Kidney (tissue), 14 donors: ENCODE data around the gene ZC3H7A. TPM values are rescaled to one million over a fixed set of nuclear protein-coding genes. Genes with fewer than 3 reads are reported as not detected.

Experiments
- DNase-seq, 5 donors: peaks; one replicate each; pipeline ENCODE4 v3.0.0-alpha.2; 2013 to 2020
- FAIRE-seq: peaks from 2 replicates; lab custom pipeline; 2012; peaks lifted over from hg19 to GRCh38; lab: Jason Lieb, UNC
- H3K27ac ChIP-seq, 2 donors: one replicate each; pipeline ENCODE4 v1.7.0; 2013; ENCODE audit warnings: low read depth in 2 of 2, low read length in 2 of 2, inconsistent platforms in 1 of 2
- H3K27me3 ChIP-seq: one replicate; pipeline ENCODE4 v1.7.1; 2013; ENCODE audit warnings: low read length, inconsistent platforms; ENCODE audit not compliant: control insufficient read depth, insufficient read depth
- H3K36me3 ChIP-seq, 3 donors: one replicate each; pipeline versions ENCODE4 v1.7.0 to v1.7.1; 2013; ENCODE audit warnings: low read length in 3 of 3, control low read depth in 1 of 3, inconsistent platforms in 1 of 3; ENCODE audit not compliant: insufficient read depth in 3 of 3, control insufficient read depth in 2 of 3
- H3K4me1 ChIP-seq, 3 donors: one replicate each; pipeline versions ENCODE4 v1.7.0 to v1.7.1; 2013; ENCODE audit warnings: low read length in 3 of 3, inconsistent platforms in 1 of 3, low read depth in 1 of 3; ENCODE audit not compliant: control insufficient read depth in 2 of 3, insufficient read depth in 2 of 3
- H3K4me3 ChIP-seq, 3 donors: one replicate each; pipeline versions ENCODE4 v1.7.0 to v1.8.1; 2013; ENCODE audit warnings: low read length in 3 of 3, control low read depth in 1 of 3, inconsistent platforms in 1 of 3
- H3K9ac ChIP-seq, 3 donors: one replicate each; pipeline versions ENCODE4 v1.7.0 to v1.7.1; 2013; ENCODE audit warnings: low read length in 3 of 3, control low read depth in 1 of 3, inconsistent platforms in 1 of 3
- H3K9me3 ChIP-seq, 3 donors: one replicate each; pipeline versions ENCODE4 v1.7.0 to v1.7.1; 2013; ENCODE audit warnings: low read length in 3 of 3, control low read depth in 1 of 3, inconsistent platforms in 1 of 3; ENCODE audit not compliant: control insufficient read depth in 2 of 3, insufficient read depth in 1 of 3
- intact Hi-C: fragments of 100-400 bp; cut with DNase I; formaldehyde crosslinking; loops from one replicate; pipeline ENCODE4 v1.11.1; 2022
- polyA plus RNA-seq: library from polyadenylated mRNA; stranded (reverse); fragments of 350-450 nt; fragmentation: Illumina TruSeq; extraction: RNeasy Lipid Tissue Mini Kit (QIAGEN cat#74804); gene quantifications from one replicate; pipeline ENCODE4 v1.2.3, GENCODE V29; 2014; ENCODE audit warnings: low read depth, low replicate concordance; ENCODE audit not compliant: insufficient read depth
- total RNA-seq: library from RNA; stranded (reverse); fragmentation: NEBNext Ultra II Directional; extraction: Animal tissue kit (Norgen Biotek cat#: 25700); gene quantifications from one replicate; pipeline ENCODE4 v1.2.1, GENCODE V29; 2021
- TF ChIP-seq, protein P1 (sequence below): IDR thresholded peaks from 3 replicates; pipeline ENCODE4 v1.5.1; 2012; ENCODE audit warnings: mild to moderate bottlenecking, moderate library complexity, borderline replicate concordance; ENCODE audit not compliant: insufficient read depth; ENCODE audit errors: extremely low read depth
- donor health status: control.
- donor health status: control.
- donor health status: control.
- donor health status: control.
- donor health status: control.
- donor health status: DM: yes; HTN: yes; CAD: no.
- donor health status: Normal renal cell carcinoma (clear cell type).

ZC3H7A gene
- total and polyA plus RNA-seq, 2 donors from 2014 or later: 23.8 to 59.5 TPM

DNA sequence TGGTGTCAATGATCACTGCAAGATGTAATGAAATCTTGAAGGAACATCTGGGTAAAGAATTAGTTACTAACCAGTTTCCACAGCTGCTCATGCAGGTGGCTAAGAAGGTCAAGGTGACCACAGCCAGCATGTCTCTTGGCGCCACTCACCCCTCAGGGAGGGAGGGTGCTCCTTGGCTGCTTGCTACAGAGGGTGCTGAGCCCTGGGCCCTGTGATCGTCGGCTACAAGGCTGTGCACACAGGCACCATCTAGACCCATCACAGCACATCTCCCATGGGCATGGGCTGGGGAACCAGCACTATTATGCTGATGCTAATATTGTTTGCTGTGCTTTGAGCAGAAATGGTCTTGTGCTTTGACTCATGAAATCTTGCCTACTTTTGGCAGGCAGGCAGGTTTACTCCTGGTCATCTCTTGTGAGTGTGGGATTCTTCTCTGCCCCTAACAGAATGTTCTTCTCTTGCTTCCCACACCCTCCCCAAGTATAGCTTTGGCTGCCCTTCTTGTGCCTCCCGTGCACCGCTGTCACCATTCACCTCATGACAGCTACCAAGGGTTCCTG is 90.8 kb downstream of the ZC3H7A start:
- no peak overlapping the region for H3K27ac ChIP-seq

GRCh38 chr16:11705311-11706025 is 91.6 kb downstream of the ZC3H7A start:
- H3K27ac ChIP-seq: no peak overlapping the region
- no peaks in the 10 kb centered on the region for H3K27me3 ChIP-seq
- H3K36me3 ChIP-seq: peaks cover 2 to 24% (median 10%) of the 10 kb centered on the region in 3 donors
- intact Hi-C loops: no loop called here
- DNase-seq: peak in 1 of 5 donors; percentile 52
- FAIRE-seq: no peak
- no peaks in the 10 kb centered on the region for H3K9me3 ChIP-seq
- TF ChIP-seq, protein P1, sequence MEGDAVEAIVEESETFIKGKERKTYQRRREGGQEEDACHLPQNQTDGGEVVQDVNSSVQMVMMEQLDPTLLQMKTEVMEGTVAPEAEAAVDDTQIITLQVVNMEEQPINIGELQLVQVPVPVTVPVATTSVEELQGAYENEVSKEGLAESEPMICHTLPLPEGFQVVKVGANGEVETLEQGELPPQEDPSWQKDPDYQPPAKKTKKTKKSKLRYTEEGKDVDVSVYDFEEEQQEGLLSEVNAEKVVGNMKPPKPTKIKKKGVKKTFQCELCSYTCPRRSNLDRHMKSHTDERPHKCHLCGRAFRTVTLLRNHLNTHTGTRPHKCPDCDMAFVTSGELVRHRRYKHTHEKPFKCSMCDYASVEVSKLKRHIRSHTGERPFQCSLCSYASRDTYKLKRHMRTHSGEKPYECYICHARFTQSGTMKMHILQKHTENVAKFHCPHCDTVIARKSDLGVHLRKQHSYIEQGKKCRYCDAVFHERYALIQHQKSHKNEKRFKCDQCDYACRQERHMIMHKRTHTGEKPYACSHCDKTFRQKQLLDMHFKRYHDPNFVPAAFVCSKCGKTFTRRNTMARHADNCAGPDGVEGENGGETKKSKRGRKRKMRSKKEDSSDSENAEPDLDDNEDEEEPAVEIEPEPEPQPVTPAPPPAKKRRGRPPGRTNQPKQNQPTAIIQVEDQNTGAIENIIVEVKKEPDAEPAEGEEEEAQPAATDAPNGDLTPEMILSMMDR: no peak
- no peak overlapping the region for H3K4me3 ChIP-seq
- peaks cover 0 to 9% (median 3%) of the 10 kb centered on the region in 3 donors for H3K4me1 ChIP-seq
- no peak overlapping the region for H3K9ac ChIP-seq

More for the DNA sequence above, 90.8 kb downstream of the ZC3H7A start:
- Histone ChIP-seq H3K27me3 (no peaks in the 10 kb centered on the region), H3K4me3 (no peak overlapping the region), H3K4me1 (peaks cover 0 to 10% (median 8%) of the 10 kb centered on the region in 3 donors), H3K9ac (no peak overlapping the region), H3K36me3 (peaks cover 2 to 21% (median 10%) of the 10 kb centered on the region in 3 donors), H3K9me3 (no peaks in the 10 kb centered on the region)
- TF ChIP-seq, protein P1: no peak
- intact Hi-C loops: no loop called here
- FAIRE-seq: no peak
- DNase-seq: no peak

Other genes starting within 250 kb of the ZC3H7A start
- gene LITAF, start 210.3 kb downstream of the ZC3H7A start, total RNA-seq: 171 TPM
- 121 TPM for gene LITAF, start 210.3 kb downstream of the ZC3H7A start, polyA plus RNA-seq
- 21.9 TPM for gene SNN, start 128.8 kb downstream of the ZC3H7A start, total RNA-seq
- 16.6 TPM for gene SNN, start 128.8 kb downstream of the ZC3H7A start, polyA plus RNA-seq
- 60.8 TPM for gene TXNDC11, start 54.4 kb downstream of the ZC3H7A start, total RNA-seq
- gene TXNDC11, start 54.4 kb downstream of the ZC3H7A start, polyA plus RNA-seq: 70.9 TPM
- 101 TPM for gene RSL1D1, start 54.3 kb upstream of the ZC3H7A start, total RNA-seq
- 55.5 TPM for gene RSL1D1, start 54.3 kb upstream of the ZC3H7A start, polyA plus RNA-seq
- gene GSPT1, start 118.7 kb upstream of the ZC3H7A start, total RNA-seq: 99.0 TPM
- 48.3 TPM for gene GSPT1, start 118.7 kb upstream of the ZC3H7A start, polyA plus RNA-seq
- 12.4 TPM for gene NPIPB2, start 144.8 kb upstream of the ZC3H7A start, total RNA-seq
- 4.9 TPM for gene NPIPB2, start 144.8 kb upstream of the ZC3H7A start, polyA plus RNA-seq
- 3.0 TPM for gene TNFRSF17, start 168.0 kb upstream of the ZC3H7A start, total RNA-seq
- not detected for gene TNFRSF17, start 168.0 kb upstream of the ZC3H7A start, polyA plus RNA-seq
- 107 TPM for gene SNX29, start 179.5 kb upstream of the ZC3H7A start, total RNA-seq
- 14.3 TPM for gene SNX29, start 179.5 kb upstream of the ZC3H7A start, polyA plus RNA-seq